GM19467 (cell line): Measurements from ENCODE around the gene TIPIN.
"Not testable (repeated sequence)": the region's sequence is repeated elsewhere in the genome, so short reads cannot be mapped to it uniquely, and the experiment has no call there.

ENCODE experiments used
- ATAC-seq: cut with Tn5 transposase; IDR thresholded peaks from one replicate; pipeline ENCODE4 v1.9.1; 2021; ENCODE audit warnings: mild to moderate bottlenecking, moderate library complexity; ENCODE audit not compliant: unreplicated experiment

The TIPIN gene

GRCh38 chr15:66356359-66357236 is at the start of gene TIPIN:
TSS of gene TIPIN (minus strand) at chr15:66356685. CDS start at chr15:66352947, 3,738 bp downstream.
- ATAC-seq: peak; percentile 92

GRCh38 chr15:66405615-66406014 is 49.1 kb upstream of the TIPIN start:
- no peak for ATAC-seq

- no peak for ATAC-seq
Measured at GRCh38 chr15:66405007-66405406, 48.5 kb upstream of the TIPIN start.

- ATAC-seq: no peak
Measured at GRCh38 chr15:66404532-66404931, 48.0 kb upstream of the TIPIN start.

- ATAC-seq: no peak
Measured at GRCh38 chr15:66404122-66404521, 47.6 kb upstream of the TIPIN start.

GRCh38 chr15:66403323-66403722 is 46.8 kb upstream of the TIPIN start:
- no peak for ATAC-seq

- no peak for ATAC-seq
Measured at GRCh38 chr15:66402761-66403284, 46.3 kb upstream of the TIPIN start.

- ATAC-seq: no peak
Measured at GRCh38 chr15:66401130-66402021, 44.9 kb upstream of the TIPIN start.

GRCh38 chr15:66400351-66400774 is 43.9 kb upstream of the TIPIN start:
- no peak for ATAC-seq

GRCh38 chr15:66399276-66399675 is 42.8 kb upstream of the TIPIN start:
- ATAC-seq: no peak

GRCh38 chr15:66394915-66395314 is 38.4 kb upstream of the TIPIN start:
- ATAC-seq: no peak

GRCh38 chr15:66394472-66394871 is 38.0 kb upstream of the TIPIN start:
- no peak for ATAC-seq

- not testable (repeated sequence) for ATAC-seq
Measured at GRCh38 chr15:66393037-66393436, 36.6 kb upstream of the TIPIN start.

GRCh38 chr15:66390678-66391077 is 34.2 kb upstream of the TIPIN start:
- ATAC-seq: no peak

GRCh38 chr15:66389859-66390381 is 33.4 kb upstream of the TIPIN start:
- ATAC-seq: no peak

- ATAC-seq: no peak
Measured at GRCh38 chr15:66389098-66389858, 32.8 kb upstream of the TIPIN start.

- ATAC-seq: no peak
Measured at GRCh38 chr15:66388576-66388975, 32.1 kb upstream of the TIPIN start.

- no peak for ATAC-seq
Measured at GRCh38 chr15:66388043-66388363, 31.5 kb upstream of the TIPIN start.

- peak; percentile 17 for ATAC-seq
Measured at GRCh38 chr15:66387163-66388042, 30.9 kb upstream of the TIPIN start.
